NCI-H187 treated with DMSO at 0.1 percent for 48 hours (cell line): ENCODE measurements around the gene FOXE3.

Experiments
- DNase-seq: peaks from one replicate; lab custom pipeline; 2025; lab: John Stamatoyannopoulos, UW

FOXE3 gene

DNA sequence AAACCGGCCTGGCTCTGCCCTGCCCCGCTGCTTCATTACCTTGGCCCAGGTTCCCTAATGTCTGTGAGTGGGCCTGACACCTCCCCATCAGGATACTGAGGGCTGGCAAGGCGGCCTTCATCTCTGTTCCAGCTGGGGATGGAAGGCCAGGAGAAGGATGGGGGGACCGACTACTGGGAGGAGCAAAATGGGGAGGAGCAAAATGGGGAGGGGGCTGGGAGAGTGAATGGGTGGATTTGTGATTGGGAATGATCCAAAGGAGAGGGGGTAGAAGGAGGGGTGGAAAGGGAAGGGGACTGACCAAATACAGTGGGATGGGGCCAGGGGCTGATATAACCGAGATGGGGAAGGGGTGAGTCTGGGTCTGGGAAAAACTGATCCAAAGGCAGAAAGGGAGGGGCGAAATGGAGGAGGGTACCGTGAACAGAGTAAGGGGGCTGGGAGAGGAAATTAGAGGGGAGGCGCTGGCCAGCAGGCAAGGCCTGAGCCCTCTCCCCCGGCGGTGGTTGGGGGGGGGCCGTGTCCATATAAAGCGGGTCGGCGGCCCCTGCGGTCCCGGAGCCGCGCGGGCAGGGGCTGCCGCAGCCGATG, at the start of gene FOXE3:
Gene FOXE3 (plus strand): TSS at position 558 of the 591 bp plus-strand sequence. CDS start 31 bp downstream, at position 589.
- DNase-seq, result no peak

DNA sequence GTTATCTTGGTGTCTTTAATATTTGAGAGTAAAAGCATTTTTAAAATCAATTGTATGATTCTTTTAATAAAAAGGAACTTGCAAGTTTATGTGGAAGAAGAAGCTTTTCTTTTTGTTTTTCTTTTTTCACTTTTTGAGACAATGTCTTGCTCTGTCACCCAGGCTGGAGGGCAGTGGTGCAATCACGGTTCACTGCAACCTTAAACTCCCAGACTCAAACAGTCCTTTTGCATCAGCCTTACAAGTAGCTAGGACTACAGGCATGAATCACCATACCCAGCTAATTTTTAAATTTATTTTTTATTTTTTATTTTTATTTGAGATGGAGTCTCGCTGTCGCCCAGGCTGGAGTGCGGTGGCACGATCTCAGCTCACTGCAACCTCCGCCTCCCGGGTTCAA, 48.4 kb upstream of the FOXE3 start:
- no peak for DNase-seq

DNA sequence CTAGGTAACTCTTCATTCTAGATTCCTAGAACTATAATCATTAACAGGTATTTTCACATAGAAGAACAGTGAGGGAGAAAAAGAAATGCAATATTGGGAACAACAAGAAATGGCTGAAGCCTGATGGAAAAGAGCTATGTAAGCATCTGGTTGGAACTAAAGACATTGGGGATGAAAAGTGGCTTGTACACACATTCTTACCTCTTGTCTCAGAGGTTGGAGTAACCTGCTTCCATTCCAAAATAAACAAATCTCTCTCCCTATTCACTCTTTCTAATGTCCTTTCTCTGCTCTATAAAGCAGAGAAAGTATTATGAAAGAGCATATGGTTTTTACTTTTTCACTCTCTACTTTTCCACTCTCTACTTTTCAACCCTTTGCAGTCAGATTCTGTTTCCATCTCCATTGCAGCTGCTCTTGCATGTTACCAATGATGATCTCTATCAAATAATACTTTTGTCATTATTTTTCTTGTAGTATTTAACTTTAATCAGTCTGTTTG, 45.0 kb upstream of the FOXE3 start:
- no peak for DNase-seq

DNA sequence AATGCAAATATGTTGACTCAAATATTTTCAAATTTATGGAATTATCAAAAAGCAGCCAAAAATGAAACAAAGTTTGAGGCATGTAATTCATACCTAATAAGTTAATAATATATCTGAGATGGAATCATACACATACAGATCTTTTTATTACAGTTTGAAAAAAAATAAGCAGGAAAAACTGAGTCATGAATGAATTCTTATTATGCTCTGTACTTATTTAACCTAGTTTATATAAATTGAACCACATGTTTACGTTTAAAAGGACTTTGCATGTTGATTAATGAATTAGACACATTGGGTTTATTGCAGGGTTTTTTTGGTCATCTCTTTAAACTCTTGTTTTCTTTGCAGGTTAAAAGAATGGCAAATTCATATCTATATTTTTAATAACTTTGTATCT, 41.6 kb upstream of the FOXE3 start:
- DNase-seq, result no peak

DNA sequence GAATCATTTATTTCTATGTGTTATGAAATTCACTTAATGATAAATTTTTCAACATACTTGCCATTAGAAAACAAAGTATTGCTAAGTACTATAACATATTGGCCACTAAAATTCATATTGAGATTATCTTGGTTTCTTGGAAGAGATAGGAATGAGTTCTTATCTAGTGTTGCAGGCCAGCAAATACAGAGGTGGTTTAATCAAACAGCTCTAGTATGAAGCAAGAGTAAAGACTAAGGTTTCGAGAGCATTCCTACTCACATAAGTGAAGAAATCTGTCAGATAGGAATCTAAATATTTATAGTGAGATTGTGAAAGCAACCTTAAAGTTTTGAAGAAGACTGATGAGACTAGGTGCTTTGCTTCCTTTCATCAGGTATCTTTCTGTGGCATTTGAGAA, 37.9 kb upstream of the FOXE3 start:
- no peak for DNase-seq

DNA sequence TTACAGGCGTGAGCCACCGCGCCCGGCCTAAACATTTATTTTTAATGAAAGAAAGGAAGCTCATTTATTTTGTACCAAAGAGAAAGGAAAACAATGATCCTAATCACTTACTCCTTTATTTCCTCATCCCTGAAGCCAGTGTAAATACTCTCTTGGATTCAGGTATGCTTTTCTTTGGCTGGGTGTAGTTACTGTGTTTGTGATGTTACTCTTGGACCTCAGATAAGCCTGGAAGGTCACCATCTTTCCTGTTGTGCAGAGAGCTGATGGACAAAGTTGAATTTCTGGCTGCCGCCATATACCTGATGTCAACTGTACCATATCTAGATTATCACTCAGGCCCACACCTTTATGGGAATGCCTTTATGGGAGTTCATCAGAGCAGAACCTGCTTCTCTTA, 35.4 kb upstream of the FOXE3 start:
- no peak for DNase-seq

DNA sequence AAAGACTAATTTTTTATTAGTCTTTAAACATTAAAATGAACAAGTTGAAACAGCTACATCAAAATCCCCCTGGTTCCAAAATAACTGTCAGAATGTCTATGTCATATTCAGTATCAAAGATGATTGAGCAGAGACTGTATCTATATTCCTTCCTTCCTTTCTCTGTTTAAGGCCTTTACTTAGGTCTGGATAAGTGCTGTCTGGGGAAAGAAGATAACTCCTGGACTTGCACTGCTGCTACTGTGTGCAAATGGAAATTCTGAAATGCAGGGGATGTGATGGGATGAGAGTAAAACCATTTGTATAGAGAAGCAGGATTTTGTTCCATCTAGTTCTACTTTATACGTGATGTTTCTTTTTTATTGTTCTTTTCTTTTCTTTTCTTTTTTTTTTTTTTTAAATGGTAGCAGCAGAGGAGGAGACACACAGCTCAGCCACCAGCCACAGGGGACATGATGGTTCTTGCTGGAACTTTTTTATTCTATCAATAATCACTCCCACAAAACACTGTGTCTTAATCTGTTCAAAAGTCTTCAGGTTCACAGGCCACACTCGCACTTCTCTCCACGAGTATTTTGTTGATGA, 33.6 kb upstream of the FOXE3 start:
- no peak for DNase-seq

DNA sequence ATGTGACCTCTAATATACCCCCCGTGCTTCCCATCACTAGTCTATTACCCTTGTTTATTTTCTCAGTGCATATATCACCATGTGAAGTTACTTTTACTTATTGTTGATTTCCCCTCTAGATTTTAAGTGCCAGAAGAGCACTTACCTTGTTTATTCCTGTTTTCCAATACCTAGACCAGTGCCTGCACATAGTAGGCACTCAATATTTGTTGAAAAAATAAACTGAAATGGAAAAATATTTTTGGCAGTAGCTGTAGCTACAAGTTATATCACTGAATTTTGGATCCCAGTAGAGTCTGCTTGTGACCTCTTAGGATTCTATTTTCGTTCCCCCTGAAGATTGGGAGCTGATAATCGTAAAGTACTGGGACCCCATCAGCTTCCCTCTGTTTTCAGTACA, 32.0 kb upstream of the FOXE3 start:
- DNase-seq, result no peak

DNA sequence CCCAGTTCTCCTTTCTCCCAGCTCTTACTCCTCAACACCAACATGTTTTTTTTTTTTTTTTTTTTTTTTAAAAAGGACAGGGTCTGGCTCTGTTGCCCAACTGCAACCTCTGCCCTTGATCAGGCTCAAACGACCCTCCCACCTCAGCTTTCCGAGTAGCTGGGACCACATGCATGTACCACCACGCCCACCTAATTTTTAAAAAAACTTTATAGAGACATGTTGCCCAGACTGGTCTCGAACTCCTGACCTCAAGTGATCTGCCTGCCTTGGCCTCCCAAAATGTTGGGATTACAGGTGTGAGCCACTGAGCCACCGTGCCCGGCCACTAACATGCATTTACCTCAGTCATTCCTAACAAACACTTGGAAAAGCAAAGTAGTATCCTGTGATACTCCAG, 31.1 kb upstream of the FOXE3 start:
- DNase-seq, result no peak

DNA sequence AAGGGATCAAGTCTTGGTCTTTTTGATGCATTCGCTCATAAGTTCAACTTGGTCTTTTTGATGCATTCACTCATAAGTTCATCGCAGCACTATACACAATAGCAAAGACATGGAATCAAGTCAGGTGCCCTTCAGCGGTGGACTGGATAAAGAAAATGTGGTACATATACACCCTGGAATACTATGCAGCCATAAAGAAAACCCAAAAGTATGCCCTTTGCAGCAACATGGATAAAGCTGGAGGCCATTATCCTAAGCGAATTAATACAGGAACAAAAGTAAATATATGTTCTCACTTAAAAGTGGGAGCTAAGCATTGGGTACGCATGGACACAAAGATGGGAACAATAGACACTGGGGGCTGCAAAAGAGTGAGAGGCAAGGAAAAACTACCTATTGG, 29.8 kb upstream of the FOXE3 start:
- no peak for DNase-seq

DNA sequence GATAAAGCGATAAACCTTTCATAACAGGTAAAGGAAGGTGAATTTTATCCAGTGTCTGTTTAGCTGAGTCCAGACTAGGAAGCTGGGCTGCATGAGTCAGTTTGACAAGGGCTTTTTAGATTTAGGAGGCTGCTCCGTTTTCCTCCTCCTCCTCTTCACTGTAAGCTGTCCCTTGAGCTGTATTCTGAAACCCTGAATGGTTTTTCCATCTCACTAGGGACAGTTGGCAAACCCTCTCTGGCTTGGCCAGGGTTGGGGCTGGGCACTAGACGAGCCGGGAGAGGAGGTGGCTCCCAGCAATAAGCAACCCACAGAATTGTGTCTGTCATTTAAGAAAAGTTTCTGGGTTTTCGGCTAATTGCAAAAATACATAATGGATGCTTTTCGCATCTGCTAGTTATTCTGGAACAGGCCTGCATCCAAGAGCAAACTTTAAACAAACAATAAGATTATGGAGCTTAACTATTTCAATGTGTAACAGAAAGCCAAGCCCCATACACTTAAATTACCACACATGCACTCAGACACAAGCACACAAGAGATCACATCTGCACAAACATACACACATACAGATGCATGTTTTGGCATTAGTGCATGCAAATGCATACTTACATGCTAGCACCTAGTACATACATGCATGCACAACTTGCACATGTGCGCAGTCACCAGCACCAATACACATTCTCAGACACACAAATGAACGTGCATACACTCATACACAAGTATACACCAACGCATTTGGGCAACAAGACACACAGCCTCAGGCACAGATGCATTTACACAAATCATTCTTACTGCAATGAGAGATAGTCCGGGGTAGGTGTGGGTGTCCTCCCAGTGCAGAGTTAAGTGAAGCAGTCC, 27.8 kb upstream of the FOXE3 start:
- no peak for DNase-seq

DNA sequence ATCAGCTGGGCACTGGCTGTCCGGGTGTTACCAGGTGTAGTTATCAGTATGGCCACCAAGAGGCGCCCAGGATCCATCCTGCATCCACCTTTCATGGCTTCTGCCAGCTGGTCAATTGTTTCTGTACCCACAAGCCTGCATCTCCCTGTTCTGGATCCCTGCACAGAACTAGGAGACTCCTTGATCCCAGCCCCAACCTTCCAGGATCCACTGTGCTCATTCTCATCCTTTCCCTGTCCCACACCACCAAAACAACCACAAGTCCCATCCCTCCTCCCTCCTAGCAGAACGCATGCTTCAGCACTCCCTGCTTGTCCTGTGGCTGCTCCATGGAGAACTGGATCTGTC, 27.2 kb upstream of the FOXE3 start:
- no peak for DNase-seq

DNA sequence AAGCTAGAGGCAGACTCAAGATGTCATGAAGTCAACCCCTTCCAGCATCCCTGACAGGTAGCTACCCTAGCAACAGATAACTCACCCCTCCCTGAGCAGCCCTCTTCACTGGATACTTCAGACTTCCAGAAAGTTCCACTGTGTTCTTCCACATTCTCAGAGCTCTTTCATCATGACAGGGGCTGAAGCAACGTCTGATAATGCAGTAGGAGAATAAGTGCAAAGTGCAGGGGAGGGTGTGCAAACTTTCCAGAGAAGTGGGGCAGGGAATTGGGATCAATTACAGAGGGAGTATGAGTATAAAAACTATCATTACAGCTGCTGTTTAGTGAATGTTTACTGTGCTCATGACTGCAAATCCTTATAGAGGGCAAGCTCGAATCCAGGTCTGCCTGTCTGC, 26.4 kb upstream of the FOXE3 start:
- no peak for DNase-seq

DNA sequence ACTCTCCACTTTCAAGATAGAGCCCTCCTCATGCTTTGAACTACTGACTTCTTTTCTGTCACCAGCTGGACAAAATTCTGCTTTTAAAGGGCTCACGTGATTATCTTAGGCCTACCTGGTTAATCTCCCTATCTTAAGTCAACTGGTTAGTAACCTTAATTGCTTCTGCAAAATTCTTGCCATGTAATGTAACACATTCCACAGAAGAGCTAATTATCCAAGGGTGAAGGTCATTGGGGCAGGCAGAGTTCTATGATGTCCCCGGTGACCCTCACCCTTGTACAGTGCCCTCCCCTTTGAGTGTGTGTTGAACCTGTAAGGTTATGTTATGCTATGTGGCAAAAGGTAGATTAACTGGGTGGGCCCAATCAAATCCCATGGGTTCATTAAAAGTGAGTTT, 25.2 kb upstream of the FOXE3 start:
- DNase-seq, result no peak

DNA sequence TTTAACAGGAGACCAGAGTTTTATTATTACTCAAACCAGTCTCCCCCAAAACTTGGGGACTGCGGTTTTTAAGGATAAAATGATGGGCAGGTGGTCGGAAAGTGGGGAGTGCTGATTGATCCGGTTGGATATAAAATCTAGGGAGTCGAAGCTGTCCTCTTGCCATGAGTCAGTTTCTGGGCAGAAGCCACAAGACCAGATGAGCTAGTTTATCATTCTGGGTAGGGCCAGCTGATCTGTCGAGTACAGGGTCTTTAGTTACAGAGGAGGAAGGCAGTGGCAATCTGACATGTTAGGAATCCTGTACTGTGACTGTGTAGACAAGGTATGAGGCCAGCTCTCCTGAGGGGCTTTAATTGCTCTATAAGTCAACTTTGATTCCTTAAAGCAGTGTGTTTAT, 22.9 kb upstream of the FOXE3 start:
- DNase-seq, result no peak

DNA sequence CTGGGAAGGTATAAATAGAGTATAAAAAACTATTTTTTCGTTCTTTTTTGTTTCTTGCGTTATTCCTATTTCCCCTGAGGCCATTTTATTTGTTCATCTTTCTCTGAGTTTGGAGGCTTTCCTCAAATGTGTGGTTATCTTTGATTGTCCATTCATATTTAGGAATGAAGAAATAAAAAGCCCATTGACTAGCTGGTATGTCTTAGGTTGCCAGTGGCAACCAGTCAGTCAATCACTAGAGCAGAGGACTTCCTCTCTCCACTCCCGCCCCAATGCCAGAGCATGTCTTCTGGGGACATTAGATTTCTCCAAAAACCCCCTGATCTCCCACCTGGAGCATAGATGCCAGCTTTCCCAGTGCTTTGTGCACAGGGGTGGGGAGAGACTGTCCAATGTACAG, 20.7 kb upstream of the FOXE3 start:
- DNase-seq, result no peak

DNA sequence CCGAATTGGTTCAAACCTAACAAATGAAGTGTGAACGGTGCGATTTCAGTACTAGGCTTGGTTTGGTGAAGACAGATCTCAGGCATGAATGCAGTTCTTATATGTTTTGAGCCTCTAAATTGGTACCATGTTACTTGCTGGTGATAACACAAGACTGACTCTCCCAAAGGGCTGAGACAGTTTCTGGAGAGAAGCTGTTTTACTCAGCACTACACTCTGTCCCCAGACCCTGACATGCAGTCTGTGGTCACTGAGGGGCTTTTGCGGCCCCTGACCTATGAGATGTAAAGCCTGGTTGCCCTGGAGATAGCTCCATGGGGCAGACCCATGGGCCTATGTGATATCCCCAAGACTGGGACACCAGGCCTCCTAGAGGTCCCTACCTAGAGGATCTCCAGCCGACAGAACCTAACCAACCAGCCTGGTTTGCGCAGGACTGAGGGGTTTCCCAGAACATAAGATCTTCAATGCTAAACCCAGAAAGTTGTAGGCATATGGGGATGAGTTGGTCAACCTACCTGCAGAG, 19.4 kb upstream of the FOXE3 start:
- no peak for DNase-seq

DNA sequence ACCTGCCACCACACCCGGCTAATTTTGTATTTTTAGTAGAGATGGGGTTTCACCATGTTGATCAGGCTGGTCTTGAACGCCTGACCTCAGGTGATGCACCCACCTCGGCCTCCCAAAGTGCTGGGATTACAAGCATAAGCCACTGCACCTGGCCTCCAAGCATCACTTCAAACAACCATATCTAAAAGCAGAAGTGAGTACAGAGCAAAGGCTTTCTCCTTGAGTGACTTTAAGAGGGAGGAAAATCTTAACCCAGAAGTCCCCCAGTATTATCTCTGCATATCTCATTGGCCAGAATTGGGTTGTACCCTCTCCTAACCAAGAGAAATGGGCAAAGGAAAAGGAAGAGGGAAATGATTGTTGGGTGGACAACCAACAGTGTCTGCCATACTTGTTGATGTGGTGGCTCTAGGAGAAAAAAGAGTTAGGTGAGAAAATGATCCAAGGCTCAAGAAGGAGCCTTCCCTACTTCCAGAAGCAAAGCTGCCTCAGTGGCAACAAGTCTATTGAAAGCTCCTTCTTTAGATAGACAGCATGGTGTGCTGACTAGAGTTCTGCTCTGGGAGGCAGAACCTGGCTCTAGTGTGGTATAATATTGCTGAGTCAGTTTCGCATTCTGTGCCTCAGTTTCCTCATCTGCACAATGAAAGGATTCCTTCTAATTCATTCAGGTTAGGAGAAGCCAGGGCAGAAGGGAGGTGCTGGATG, 16.8 kb upstream of the FOXE3 start:
- DNase-seq, result no peak

DNA sequence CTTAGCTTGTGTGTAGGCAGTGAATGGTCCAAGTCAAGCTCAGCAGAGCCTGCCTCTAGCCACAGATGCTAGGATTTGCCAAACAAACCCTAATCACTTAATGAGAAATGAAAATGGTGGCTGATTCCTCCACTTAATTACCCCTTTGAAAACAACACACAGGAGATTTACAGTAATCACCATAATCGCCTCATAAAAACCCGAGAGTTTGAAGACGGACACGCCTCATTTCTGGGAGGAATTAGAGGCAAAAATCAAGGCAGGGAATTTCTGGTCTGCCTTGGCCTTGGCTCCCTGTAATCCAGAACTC, 16.3 kb upstream of the FOXE3 start:
- no peak for DNase-seq

DNA sequence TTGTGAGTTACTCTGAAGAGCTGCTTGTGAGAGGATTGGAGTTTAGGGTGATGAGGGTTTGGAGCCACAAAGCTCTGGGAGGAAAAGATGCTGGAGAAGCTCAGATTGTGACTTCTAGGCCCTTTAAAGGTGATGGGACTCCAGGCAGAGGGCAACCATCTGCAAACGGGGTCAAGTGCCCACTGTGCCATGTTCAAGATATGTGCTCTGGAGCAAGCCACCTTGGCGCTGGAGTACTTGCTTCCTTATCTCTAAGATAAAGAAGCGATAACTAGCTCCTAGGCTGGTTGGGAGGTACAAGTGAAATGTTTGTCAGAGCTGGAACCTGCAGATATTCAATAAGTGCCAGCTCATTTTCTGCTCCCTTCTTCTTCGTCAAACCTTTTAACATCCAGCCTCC, 14.3 kb upstream of the FOXE3 start:
- no peak for DNase-seq

DNA sequence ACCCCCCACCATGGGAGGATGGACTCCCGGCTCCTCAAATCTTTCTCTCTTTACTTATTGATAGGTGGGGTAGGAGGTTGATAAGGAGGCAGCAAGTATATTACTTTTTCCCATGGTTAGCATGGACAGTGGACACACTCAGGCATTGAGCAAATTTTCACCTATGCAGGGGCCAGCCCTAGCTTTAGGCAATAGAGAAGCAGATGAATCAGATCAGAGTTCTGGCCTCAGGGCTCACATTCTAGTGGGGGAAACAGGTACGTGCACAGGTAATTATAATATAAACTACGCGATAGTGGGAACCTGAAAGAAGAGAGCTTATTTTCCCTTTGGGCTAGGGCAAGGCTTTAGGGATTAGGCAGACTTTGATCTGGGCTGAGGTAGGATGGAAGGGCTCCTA, 13.5 kb upstream of the FOXE3 start:
- DNase-seq, result no peak

DNA sequence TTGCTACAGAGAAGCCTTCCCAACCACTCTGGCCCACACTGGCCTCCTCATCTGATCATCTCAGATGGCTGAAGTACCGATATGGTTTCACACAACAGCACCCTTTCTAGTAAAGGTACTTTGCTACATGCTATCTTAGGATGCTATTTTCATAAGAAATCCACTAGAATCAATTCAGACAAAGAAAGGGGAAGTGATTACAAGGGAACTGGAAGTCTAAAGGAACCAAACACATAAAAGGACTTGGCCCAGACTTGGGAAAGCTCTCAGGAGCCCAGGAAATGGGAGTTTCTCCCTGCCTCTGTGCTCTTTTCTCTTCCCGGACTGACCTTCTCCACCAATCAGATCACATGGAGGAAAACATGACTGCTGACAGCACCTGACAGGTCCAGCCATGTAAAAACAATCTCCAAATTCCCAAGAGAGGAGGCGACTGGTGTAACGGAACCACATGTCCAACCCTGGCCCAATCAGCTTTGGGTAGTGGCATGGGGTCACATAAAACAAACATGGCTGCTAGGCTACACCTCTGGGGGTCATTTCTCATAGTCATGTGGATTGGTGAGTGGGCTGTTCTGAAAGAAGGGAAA, 12.7 kb upstream of the FOXE3 start:
- no peak for DNase-seq
